HL-60 (cell line): ENCODE data around the gene HPSE2.

ENCODE experiments used
- DNase-seq, 2 experiments: peaks; one replicate each; pipeline ENCODE4 v3.0.0-alpha.2; 2010 to 2020; ENCODE audit warnings: low read depth in 1 of 2, low spot score in 1 of 2
- H3K27ac ChIP-seq: fragments of 250-450 bp; sonication (Bioruptor Pico); replicated peaks from 2 replicates; pipeline ENCODE4 v1.5.1; 2020; ENCODE audit warnings: mild to moderate bottlenecking, moderate library complexity
- H3K27me3 ChIP-seq: fragments of 250-450 bp; sonication (Bioruptor Pico); 2 replicates; pipeline ENCODE4 v1.5.1; 2021; ENCODE audit warnings: mild to moderate bottlenecking, moderate library complexity; ENCODE audit not compliant: insufficient read depth, poor library complexity, severe bottlenecking
- H3K4me3 ChIP-seq: replicated peaks from 2 replicates; pipeline ENCODE4 v1.5.1; 2011; ENCODE audit warnings: mild to moderate bottlenecking, control low read depth, low read length; ENCODE audit not compliant: insufficient read depth
- GABPA ChIP-seq: IDR thresholded peaks from 2 replicates; pipeline ENCODE4 v1.6.1; 2012; ENCODE audit warnings: low read depth
- POLR2AphosphoS5 ChIP-seq: IDR thresholded peaks from 2 replicates; pipeline ENCODE4 v1.6.1; 2012; ENCODE audit warnings: low read depth
- SPI1 ChIP-seq: IDR thresholded peaks from 2 replicates; pipeline ENCODE4 v1.6.1; 2012; ENCODE audit warnings: low read depth, mild to moderate bottlenecking, borderline replicate concordance
- TF ChIP-seq, protein P1 (sequence below): IDR thresholded peaks from 2 replicates; pipeline ENCODE4 v1.6.1; 2012; ENCODE audit warnings: low read depth; ENCODE audit not compliant: insufficient replicate concordance
- TF ChIP-seq, protein P2 (sequence below): IDR thresholded peaks from one replicate; pipeline ENCODE4 v1.5.1; 2011; ENCODE audit warnings: low read length, control low read depth, inconsistent platforms; ENCODE audit not compliant: insufficient read depth

The HPSE2 gene

DNA sequence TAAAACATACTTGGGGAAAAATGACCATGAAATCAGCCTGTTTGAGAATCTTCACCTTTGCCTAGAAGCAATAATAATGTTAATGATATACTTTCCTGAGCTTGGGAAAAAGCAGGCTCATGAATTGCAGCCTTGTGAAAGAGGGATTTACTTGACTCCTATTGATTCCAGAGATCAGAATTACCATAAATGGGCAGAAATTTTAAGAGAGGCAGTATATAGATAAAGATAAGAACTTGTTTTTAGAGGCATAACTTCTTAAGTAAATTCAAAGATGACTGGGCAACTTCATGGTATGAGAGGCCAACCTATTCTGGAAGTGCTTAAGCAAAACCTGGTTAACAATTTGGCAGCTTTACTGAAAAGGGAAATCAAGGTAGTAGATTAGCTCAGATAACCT is 225.4 kb downstream of the HPSE2 start:
- Histone ChIP-seq H3K4me3 (no peak overlapping the region), H3K27ac (no peak overlapping the region), H3K27me3 (no peaks in the 10 kb centered on the region)
- DNase-seq = no peak
- TF ChIP-seq, protein P1, sequence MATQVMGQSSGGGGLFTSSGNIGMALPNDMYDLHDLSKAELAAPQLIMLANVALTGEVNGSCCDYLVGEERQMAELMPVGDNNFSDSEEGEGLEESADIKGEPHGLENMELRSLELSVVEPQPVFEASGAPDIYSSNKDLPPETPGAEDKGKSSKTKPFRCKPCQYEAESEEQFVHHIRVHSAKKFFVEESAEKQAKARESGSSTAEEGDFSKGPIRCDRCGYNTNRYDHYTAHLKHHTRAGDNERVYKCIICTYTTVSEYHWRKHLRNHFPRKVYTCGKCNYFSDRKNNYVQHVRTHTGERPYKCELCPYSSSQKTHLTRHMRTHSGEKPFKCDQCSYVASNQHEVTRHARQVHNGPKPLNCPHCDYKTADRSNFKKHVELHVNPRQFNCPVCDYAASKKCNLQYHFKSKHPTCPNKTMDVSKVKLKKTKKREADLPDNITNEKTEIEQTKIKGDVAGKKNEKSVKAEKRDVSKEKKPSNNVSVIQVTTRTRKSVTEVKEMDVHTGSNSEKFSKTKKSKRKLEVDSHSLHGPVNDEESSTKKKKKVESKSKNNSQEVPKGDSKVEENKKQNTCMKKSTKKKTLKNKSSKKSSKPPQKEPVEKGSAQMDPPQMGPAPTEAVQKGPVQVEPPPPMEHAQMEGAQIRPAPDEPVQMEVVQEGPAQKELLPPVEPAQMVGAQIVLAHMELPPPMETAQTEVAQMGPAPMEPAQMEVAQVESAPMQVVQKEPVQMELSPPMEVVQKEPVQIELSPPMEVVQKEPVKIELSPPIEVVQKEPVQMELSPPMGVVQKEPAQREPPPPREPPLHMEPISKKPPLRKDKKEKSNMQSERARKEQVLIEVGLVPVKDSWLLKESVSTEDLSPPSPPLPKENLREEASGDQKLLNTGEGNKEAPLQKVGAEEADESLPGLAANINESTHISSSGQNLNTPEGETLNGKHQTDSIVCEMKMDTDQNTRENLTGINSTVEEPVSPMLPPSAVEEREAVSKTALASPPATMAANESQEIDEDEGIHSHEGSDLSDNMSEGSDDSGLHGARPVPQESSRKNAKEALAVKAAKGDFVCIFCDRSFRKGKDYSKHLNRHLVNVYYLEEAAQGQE = no peak
- TF ChIP-seq SPI1 (no peak), GABPA (no peak), POLR2AphosphoS5 (no peak)
- TF ChIP-seq, protein P2, sequence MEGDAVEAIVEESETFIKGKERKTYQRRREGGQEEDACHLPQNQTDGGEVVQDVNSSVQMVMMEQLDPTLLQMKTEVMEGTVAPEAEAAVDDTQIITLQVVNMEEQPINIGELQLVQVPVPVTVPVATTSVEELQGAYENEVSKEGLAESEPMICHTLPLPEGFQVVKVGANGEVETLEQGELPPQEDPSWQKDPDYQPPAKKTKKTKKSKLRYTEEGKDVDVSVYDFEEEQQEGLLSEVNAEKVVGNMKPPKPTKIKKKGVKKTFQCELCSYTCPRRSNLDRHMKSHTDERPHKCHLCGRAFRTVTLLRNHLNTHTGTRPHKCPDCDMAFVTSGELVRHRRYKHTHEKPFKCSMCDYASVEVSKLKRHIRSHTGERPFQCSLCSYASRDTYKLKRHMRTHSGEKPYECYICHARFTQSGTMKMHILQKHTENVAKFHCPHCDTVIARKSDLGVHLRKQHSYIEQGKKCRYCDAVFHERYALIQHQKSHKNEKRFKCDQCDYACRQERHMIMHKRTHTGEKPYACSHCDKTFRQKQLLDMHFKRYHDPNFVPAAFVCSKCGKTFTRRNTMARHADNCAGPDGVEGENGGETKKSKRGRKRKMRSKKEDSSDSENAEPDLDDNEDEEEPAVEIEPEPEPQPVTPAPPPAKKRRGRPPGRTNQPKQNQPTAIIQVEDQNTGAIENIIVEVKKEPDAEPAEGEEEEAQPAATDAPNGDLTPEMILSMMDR = no peak

DNA sequence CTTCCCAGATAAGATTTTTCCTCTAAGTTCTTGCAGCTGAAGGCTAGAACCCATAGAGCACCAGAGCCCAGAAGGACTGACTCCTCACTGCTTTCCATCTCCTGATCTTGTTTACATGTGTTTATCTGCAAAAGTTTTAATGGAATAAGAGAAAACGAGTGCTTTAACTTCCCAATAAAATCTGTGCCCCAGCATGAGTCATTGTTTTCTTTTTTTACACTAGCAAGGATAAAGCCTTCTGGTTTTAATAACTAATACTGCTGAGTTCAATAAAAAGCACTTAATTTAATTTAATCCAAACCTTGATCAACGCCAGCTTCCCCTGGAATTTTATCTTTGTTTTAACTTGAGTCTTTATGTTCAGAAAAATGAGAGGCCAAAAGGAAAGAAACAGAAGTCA is 227.6 kb downstream of the HPSE2 start:
- TF ChIP-seq POLR2AphosphoS5 (no peak), SPI1 (no peak), GABPA (no peak)
- TF ChIP-seq, protein P2 = no peak
- TF ChIP-seq, protein P1 = no peak
- H3K4me3 ChIP-seq = no peak overlapping the region
- H3K27me3 ChIP-seq = no peaks in the 10 kb centered on the region
- no peak for DNase-seq
- H3K27ac ChIP-seq = no peak overlapping the region

DNA sequence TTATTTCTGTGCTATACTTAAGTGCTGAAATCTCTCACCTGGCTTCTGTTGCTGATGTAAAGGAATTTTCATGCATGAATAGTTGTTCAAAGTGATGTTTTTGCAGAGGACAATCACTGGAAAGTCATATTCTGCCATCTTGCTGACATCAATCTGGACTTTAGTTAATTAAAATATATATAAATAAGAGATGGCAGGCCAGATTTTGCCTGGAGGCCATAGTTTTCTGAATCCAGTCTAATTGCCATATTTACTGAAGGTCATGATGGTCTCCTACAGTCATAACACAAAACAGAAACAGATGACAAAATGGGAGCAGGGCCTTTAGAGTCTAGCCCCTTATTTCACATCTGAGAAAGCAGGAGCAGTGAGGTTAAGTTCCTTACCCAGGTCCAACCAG is 228.2 kb downstream of the HPSE2 start:
- no peak overlapping the region for H3K27ac ChIP-seq
- no peak for DNase-seq
- TF ChIP-seq, protein P1 = no peak
- TF ChIP-seq, protein P2 = no peak
- no peak for TF ChIP-seq SPI1
- no peak for TF ChIP-seq GABPA
- TF ChIP-seq POLR2AphosphoS5 = no peak
- no peak overlapping the region for H3K4me3 ChIP-seq
- H3K27me3 ChIP-seq = no peaks in the 10 kb centered on the region
